ENCODE data around the gene NACC2. TPM values are rescaled to one million over a fixed set of nuclear protein-coding genes. Genes with fewer than 3 reads are reported as not detected.

Gene NACC2
- total RNA-seq, 1 experiment from 2014 or later: 22.0 TPM

DNA sequence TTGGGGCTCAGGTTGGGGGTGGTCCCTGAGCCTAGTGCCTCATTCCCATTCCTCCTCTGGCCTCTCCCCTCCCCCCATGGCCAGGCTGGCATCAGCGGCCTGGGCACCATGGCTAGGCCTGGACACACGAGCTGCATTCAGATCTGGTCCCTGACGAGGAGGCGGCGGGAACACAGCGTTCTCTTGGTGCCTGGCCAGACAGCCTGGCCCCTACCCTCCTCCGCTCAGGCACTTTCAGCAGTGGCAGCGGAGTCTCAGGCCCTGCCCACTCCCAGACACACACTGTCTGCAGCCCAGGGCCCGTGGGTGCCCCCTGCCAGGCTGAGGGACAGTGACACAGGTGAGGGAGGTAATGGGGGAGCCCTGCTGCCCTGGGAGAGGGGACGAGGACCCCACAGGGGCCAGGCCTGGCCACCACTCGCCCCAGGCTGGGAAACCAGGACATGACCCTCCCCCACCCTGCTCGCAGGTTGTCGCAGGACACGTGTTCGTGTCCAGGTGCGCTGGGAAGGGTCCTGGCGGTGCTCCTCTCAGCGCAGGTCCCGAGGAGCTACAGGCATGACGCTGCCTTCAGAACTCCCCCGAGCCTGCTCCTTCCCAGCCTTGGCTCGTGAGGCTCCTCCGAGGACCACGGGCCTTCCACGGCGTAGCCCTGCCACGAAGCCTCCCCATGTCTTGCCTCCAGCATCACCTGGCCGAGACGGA is 114.0 kb downstream of the NACC2 start:
- Mint-ChIP-seq H3K36me3 (ENCODE audit: insufficient read depth, unreplicated experiment) (no peaks in the 10 kb centered on the region), H3K4me3 (ENCODE audit: unreplicated experiment) (no peak overlapping the region), H3K9me3 (ENCODE audit: unreplicated experiment) (no peaks in the 10 kb centered on the region), H3K27me3 (ENCODE audit: insufficient read depth, unreplicated experiment) (peaks cover 2% of the 10 kb centered on the region), H3K4me1 (ENCODE audit: low read depth, unreplicated experiment) (no peaks in the 10 kb centered on the region), H3K27ac (ENCODE audit: unreplicated experiment) (no peak overlapping the region)
- BruUV-seq (replicated peaks): no TSS peak
- TF ChIP-seq, protein P1, sequence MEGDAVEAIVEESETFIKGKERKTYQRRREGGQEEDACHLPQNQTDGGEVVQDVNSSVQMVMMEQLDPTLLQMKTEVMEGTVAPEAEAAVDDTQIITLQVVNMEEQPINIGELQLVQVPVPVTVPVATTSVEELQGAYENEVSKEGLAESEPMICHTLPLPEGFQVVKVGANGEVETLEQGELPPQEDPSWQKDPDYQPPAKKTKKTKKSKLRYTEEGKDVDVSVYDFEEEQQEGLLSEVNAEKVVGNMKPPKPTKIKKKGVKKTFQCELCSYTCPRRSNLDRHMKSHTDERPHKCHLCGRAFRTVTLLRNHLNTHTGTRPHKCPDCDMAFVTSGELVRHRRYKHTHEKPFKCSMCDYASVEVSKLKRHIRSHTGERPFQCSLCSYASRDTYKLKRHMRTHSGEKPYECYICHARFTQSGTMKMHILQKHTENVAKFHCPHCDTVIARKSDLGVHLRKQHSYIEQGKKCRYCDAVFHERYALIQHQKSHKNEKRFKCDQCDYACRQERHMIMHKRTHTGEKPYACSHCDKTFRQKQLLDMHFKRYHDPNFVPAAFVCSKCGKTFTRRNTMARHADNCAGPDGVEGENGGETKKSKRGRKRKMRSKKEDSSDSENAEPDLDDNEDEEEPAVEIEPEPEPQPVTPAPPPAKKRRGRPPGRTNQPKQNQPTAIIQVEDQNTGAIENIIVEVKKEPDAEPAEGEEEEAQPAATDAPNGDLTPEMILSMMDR (IDR thresholded peaks at IDR 0.05; ENCODE audit: insufficient read depth in 1 of 2, low read depth in 1 of 2, low read length in 1 of 2, severe bottlenecking in 1 of 2, unreplicated experiment in 1 of 2): no peak
- ChIA-PET POLR2A (no interaction called here), CTCF (no interaction called here)
- no peak for DNase-seq
- H3K36me3 ChIP-seq (ENCODE audit: control insufficient read depth, insufficient read depth, low read length): no peaks in the 10 kb centered on the region
- no peaks in the 10 kb centered on the region for H3K27me3 ChIP-seq (replicated peaks; ENCODE audit: control insufficient read depth, insufficient read depth, low read length)
- no peak overlapping the region for H3K4me3 ChIP-seq (ENCODE audit: low read depth, low read length)
- no peaks in the 10 kb centered on the region for H3K9me3 ChIP-seq
- no peaks in the 10 kb centered on the region for H3K4me1 ChIP-seq
- intact Hi-C loops (cut with micrococcal nuclease; ENCODE audit: unreplicated experiment): no loop called here

GRCh38 chr9:135979547-135980166 is 115.4 kb downstream of the NACC2 start:
- no peaks in the 10 kb centered on the region for H3K27me3 ChIP-seq (replicated peaks; ENCODE audit: control insufficient read depth, insufficient read depth, low read length)
- Mint-ChIP-seq H3K36me3 (ENCODE audit: insufficient read depth, unreplicated experiment) (no peaks in the 10 kb centered on the region), H3K27me3 (ENCODE audit: insufficient read depth, unreplicated experiment) (peaks cover 2% of the 10 kb centered on the region), H3K4me3 (ENCODE audit: unreplicated experiment) (no peak overlapping the region), H3K27ac (ENCODE audit: unreplicated experiment) (no peak overlapping the region), H3K4me1 (ENCODE audit: low read depth, unreplicated experiment) (no peaks in the 10 kb centered on the region), H3K9me3 (ENCODE audit: unreplicated experiment) (no peaks in the 10 kb centered on the region)
- H3K4me3 ChIP-seq (ENCODE audit: low read depth, low read length): no peak overlapping the region
- DNase-seq: no peak
- TF ChIP-seq, protein P1 (IDR thresholded peaks at IDR 0.05; ENCODE audit: insufficient read depth in 1 of 2, low read depth in 1 of 2, low read length in 1 of 2, severe bottlenecking in 1 of 2, unreplicated experiment in 1 of 2): no peak
- no peaks in the 10 kb centered on the region for H3K36me3 ChIP-seq (ENCODE audit: control insufficient read depth, insufficient read depth, low read length)
- CTCF ChIA-PET: no interaction called here
- POLR2A ChIA-PET: no interaction called here
- intact Hi-C loops (cut with micrococcal nuclease; ENCODE audit: unreplicated experiment): no loop called here
- BruUV-seq (replicated peaks): no TSS peak
- no peaks in the 10 kb centered on the region for H3K4me1 ChIP-seq
- H3K9me3 ChIP-seq: no peaks in the 10 kb centered on the region

DNA sequence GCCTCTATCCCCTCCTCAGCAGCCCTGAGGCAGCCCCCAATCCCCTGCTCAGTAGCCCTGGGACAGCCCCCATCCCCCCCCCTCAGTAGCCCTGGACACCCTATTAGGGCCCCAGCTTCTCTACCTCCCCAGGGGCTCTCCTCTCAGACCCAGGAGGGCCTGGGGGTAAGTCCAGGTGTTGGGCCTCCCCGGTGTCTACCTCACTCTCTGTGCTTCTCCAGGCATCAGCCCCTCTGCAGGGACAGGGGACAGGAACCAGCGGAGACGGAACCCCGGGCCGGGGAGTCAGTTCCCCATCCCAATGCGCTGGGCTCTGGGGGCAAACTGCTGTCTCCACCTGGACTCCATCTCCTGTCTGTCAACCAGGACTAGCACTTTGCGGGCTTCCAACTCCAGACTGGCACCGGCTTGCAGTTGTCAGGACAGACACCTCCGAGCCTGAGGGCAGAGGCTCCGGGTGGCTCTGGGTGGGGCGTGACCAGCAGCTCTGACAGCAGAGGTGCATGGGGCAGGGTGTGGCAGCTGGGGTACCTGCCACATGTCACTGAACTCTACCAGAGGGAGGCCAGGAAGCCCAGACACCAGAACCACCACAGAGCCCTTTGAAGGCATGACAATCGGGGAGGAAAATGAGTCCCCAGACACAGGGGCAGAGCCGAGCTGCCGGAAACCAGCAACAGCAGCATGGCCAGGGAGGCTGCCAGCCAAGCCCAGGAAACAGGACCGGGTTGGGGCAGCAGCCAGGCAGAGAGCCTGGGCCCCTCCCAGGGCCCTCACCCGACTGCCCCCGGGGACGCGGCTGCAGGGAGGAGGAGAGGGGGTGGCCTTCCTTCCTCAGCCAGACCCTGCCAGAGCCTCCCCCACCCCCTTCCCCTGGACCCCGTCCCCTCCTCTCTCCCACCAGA is 116.2 kb downstream of the NACC2 start:
- POLR2A ChIA-PET: no interaction called here
- CTCF ChIA-PET: no interaction called here
- no TSS peak for BruUV-seq (replicated peaks)

More for the DNA sequence above, 116.2 kb downstream of the NACC2 start:
- Histone ChIP-seq H3K4me1 (no peaks in the 10 kb centered on the region), H3K9me3 (no peaks in the 10 kb centered on the region), H3K4me3 (ENCODE audit: low read depth, low read length) (no peak overlapping the region), H3K27me3 (replicated peaks; ENCODE audit: control insufficient read depth, insufficient read depth, low read length) (no peaks in the 10 kb centered on the region), H3K36me3 (ENCODE audit: control insufficient read depth, insufficient read depth, low read length) (no peaks in the 10 kb centered on the region)
- TF ChIP-seq, protein P1 (IDR thresholded peaks at IDR 0.05; ENCODE audit: insufficient read depth in 1 of 2, low read depth in 1 of 2, low read length in 1 of 2, severe bottlenecking in 1 of 2, unreplicated experiment in 1 of 2): no peak
- H3K36me3 Mint-ChIP-seq (ENCODE audit: insufficient read depth, unreplicated experiment): no peaks in the 10 kb centered on the region
- H3K4me1 Mint-ChIP-seq (ENCODE audit: low read depth, unreplicated experiment): no peaks in the 10 kb centered on the region
- intact Hi-C loops (cut with micrococcal nuclease; ENCODE audit: unreplicated experiment): no loop called here
- no peak overlapping the region for H3K27ac Mint-ChIP-seq (ENCODE audit: unreplicated experiment)
- peaks cover 2% of the 10 kb centered on the region for H3K27me3 Mint-ChIP-seq (ENCODE audit: insufficient read depth, unreplicated experiment)
- H3K9me3 Mint-ChIP-seq (ENCODE audit: unreplicated experiment): no peaks in the 10 kb centered on the region
- DNase-seq: no peak
- H3K4me3 Mint-ChIP-seq (ENCODE audit: unreplicated experiment): no peak overlapping the region

Data from Caco-2 (cell line).